Astrocyte of the spinal cord (primary cell): ENCODE data around the gene KCNJ15.
A peak's percentile ranks its signal among the peaks of the same experiment; 100 is the strongest.
"Not testable (repeated sequence)": the region's sequence is repeated elsewhere in the genome, so short reads cannot be mapped to it uniquely, and the experiment has no call there.

Source experiments
- DNase-seq: peaks from one replicate; pipeline ENCODE4 v3.0.0; 2011; ENCODE audit warnings: low read depth, low spot score
- H3K4me3 ChIP-seq: 2 replicates; pipeline ENCODE4 v1.5.1; 2011; ENCODE audit warnings: low read depth, mild to moderate bottlenecking, low read length, moderate library complexity
- CTCF ChIP-seq: IDR thresholded peaks from 2 replicates; pipeline ENCODE4 v1.5.1; 2012; ENCODE audit warnings: low read depth, mild to moderate bottlenecking, low read length, inconsistent platforms
- in situ Hi-C: cut with HindIII; loops from 2 replicates; pipeline ENCODE4 v1.10.0; 2017; ENCODE audit warnings: low sequenced_read_pairs

Gene KCNJ15

GRCh38 chr21:38243732-38244406 lies 12.9 kb upstream of the KCNJ15 start:
- in situ Hi-C loops = no loop called here
- TF ChIP-seq CTCF = no peak
- no peak for DNase-seq
- H3K4me3 ChIP-seq = no peak overlapping the region

- DNase-seq = no peak
- no peak for TF ChIP-seq CTCF
- no peak overlapping the region for H3K4me3 ChIP-seq
- in situ Hi-C loops = no loop called here
These were observed 12.4 kb upstream of the KCNJ15 start for GRCh38 chr21:38244407-38244787.

GRCh38 chr21:38244885-38245869 lies 11.6 kb upstream of the KCNJ15 start:
- peak; percentile 99 for DNase-seq
- no peak overlapping the region for H3K4me3 ChIP-seq
- in situ Hi-C loops = no loop called here
- TF ChIP-seq CTCF = no peak

- no peak for TF ChIP-seq CTCF
- DNase-seq = no peak
- in situ Hi-C loops = no loop called here
These were observed 10.3 kb upstream of the KCNJ15 start for GRCh38 chr21:38246511-38246910.

GRCh38 chr21:38247054-38247453 lies 9.7 kb upstream of the KCNJ15 start:
- DNase-seq, in situ Hi-C loops, H3K4me3 ChIP-seq: not testable (repeated sequence)

More at GRCh38 chr21:38246511-38246910, 10.3 kb upstream of the KCNJ15 start:
- H3K4me3 ChIP-seq = no peak overlapping the region

- no peak for TF ChIP-seq CTCF
- DNase-seq = no peak
- no peak overlapping the region for H3K4me3 ChIP-seq
- in situ Hi-C loops = no loop called here
These were observed 8.9 kb upstream of the KCNJ15 start for GRCh38 chr21:38247738-38248510.
